NCI-H2196 (cell line): ENCODE results near the gene PIP5K1B.

Experiments used
- DNase-seq: peaks from one replicate; lab custom pipeline; 2025; ENCODE audit not compliant: unreplicated experiment; lab: John Stamatoyannopoulos, UW

The PIP5K1B gene

DNA sequence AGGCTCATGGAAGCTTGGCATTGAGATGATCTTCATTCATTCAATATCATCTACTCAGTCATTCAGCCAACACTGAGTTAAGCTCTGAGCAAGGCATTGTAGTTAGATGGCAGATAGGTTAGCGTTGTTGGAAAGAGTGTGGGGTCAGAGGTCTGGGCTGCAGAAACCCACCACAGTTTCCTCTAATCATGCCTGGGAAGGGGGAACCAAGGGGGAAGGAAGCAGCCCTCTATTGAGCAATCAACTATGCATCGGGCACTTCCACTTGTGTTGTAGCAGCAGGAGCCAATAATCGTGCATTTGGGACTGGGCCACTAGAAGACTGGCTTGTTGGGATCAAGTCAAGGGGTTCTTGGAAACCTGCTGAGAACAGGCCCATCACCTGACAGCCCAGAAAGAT lies 139.1 kb downstream of the PIP5K1B start:
- no peak for DNase-seq

DNA sequence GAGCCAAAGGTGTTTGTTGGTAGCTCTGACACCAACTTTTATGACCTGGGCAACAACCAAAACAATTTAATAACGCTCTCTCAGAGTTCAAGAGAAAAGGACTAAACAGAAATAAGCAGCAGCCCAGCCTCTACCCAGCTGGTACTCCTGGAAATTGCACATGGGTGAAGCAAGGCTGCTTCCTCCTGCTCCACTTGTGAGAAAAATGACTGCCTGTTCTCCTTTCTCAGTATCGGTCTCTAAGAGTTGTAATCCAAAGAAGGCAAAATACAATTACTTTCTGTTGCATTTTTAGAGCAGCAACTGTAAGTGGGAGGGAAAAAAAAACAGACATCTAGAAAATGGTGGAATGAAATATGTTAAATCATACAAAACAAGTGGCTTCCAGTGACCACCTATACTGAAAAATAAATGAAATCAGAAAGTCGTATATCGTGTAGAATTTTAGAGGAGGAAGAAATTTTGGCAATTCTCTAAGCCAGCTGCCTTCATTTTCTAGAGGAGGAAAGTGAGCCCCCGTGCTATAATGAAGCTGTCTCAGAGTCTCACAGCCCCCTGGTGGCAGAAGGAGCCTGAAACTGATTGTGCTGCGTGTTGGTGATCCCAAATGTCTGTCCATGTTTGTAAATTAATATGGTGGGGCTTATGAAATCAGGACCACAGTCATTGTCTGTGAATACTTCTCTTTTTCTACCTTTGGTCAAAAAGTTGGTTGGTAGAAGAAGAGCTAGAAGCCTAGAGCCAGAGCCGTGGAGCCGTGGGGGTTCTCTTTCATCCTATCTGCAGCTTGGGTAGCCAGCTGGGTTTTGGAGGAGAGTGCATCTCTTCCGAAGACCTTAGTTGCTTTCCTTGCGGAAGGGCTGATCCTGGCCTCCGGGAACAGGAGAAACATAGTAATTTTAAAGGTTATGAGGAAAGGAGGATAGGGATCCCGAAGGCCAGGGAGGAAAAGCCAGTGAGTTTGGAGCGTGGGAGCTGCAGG lies 139.9 kb downstream of the PIP5K1B start:
- no peak for DNase-seq

- DNase-seq, result no peak
These were observed 142.7 kb downstream of the PIP5K1B start for GRCh38 chr9:68847765-68848164.

DNA sequence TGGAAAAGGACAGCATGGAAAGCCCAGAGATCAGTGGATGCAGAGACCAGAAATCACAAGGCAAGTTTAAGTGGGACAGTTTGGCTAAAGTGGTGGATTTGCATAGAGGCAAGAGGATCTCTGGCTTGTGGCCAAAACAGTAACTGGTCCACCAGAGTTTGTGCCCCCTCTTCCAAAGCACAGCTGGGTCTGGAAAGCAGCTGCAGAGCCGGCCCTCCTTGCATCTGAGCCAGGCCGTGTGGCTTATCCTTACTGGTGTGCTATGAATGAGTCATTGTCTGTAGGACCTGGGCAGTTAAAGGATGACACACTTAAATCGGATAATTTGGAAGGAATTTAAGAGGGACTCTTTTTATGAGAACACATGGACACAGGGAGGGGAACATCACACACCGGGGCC lies 146.6 kb downstream of the PIP5K1B start:
- DNase-seq, result no peak

DNA sequence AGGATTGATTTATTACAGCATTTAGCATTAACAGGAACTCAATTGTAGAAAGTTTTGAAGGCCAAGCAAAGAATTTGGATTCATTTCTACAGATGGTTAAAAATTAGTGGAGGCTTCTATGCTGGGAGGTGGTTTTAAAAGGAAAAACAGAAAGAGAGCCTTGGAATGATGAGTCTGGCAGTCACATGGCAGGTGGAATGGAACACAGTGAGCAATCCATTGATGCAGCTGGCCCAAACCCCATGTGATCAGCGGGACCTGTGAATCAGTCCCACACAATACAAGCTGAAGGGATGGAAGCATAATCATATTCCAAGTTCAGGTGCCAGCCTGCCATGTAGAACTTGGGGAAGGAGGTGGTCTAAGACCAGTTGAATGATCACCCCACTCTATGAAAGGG lies 147.9 kb downstream of the PIP5K1B start:
- DNase-seq, result no peak

DNA sequence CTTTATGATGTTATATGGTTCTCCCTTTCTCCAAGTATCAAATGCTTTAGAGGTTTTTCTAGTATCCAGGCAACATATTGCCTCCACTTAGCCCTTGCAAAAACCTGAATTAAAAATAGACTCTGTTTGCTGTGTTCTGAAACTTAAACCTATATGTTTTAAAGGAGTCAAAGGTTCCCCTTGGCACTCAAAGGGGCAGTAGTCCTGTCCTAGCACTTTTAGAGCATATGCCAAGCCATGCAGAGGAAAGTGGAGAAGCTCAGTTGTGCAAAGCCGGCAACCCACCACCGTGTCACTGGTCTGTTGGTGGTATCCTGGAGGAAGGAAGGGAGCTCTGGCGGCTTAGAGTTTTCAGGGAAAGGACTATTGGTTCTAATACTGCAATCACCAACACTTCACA lies 154.3 kb downstream of the PIP5K1B start:
- no peak for DNase-seq

DNA sequence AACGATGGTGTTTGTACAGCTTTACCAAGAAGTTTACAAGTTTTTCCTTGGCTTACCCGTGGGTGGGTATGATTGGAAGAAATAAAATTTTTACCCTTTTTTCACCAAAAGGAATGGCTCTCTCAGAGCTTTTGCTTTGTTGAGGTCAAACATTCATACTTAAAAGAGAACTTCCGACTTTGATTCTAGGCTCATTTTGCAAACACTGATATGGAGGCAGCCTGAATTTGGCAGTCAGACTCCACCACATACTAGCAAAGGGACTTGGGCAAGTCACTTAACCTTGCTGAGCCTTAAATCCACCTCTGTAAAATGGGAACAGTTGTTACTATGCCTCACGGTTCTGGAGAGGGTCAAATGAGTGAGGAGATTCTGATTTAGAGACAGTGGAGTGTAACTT lies 155.4 kb downstream of the PIP5K1B start:
- DNase-seq, result no peak

- no peak for DNase-seq
These were observed 156.4 kb downstream of the PIP5K1B start for GRCh38 chr9:68861436-68861835.

DNA sequence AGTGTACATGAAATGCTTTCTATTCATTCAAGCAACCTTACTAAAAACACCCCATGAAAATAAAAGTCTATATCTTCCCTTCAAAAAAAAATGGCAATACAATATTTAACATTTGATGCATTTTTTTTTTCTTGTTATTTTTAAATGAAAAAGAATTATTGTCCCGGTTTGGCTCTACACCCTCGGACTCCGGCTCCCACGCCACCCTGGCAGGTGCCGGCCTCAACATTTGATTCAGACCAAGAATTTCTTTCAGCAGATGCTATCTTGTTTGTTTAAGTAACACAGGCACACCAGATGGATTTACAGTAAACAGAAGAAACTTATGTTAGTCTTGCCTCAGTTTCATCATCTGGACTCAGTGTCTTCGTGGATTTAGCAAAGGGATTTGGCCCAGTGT lies 162.0 kb downstream of the PIP5K1B start:
- DNase-seq, result no peak

- DNase-seq, result no peak
These were observed 164.0 kb downstream of the PIP5K1B start for GRCh38 chr9:68869022-68869421.

- no peak for DNase-seq
These were observed 165.0 kb downstream of the PIP5K1B start for GRCh38 chr9:68870086-68870485.

GRCh38 chr9:68871236-68871635 lies 166.2 kb downstream of the PIP5K1B start:
- no peak for DNase-seq

DNA sequence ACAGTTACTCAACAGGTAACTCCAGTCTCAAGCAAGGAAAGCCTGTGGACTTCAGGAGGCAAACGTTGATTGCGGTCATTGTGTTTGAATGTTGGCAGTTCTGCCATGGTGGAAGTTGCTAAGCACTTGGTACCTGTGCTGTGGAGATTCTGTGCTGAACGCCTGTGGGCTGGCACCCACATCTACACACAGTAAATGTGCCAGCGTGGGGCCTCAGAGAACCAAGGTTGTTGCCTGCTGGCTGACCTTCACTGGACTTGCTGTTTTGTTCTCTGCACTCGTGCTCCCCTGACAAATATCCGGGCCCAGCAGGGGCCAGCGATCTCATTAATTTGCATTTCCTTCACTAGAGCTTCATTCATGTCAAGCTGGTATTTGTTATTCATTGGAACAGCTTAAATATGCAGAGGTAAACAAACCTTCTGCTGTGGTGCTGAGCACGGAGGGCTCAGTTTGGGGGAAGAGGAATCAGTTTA lies 167.0 kb downstream of the PIP5K1B start:
- no peak for DNase-seq

GRCh38 chr9:68873179-68873578 lies 168.1 kb downstream of the PIP5K1B start:
- DNase-seq, result no peak

- no peak for DNase-seq
These were observed 171.2 kb downstream of the PIP5K1B start for GRCh38 chr9:68876273-68876672.

GRCh38 chr9:68876681-68877080 lies 171.6 kb downstream of the PIP5K1B start:
- no peak for DNase-seq

- DNase-seq, result no peak
These were observed 172.2 kb downstream of the PIP5K1B start for GRCh38 chr9:68877219-68877618.

DNA sequence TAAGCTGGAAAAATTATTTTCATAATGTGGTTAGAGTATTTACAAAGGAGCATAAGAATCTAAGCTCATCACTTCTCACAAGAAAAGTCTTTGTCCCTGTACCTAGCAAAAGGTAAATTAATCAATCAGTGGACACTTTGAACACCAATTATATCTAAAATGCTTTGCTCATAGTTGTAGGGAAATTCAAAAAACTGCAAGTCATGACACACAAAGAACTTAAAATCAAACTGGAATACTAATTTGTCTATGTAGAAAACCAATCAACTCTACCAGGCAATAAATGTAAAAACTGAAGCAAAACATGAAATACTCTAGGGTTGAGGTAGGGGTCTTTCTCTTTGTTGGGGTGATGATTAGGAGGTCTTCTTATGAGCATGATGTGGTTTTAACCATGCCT lies 173.4 kb downstream of the PIP5K1B start:
- no peak for DNase-seq

GRCh38 chr9:68883224-68883623 lies 178.2 kb downstream of the PIP5K1B start:
- no peak for DNase-seq

DNA sequence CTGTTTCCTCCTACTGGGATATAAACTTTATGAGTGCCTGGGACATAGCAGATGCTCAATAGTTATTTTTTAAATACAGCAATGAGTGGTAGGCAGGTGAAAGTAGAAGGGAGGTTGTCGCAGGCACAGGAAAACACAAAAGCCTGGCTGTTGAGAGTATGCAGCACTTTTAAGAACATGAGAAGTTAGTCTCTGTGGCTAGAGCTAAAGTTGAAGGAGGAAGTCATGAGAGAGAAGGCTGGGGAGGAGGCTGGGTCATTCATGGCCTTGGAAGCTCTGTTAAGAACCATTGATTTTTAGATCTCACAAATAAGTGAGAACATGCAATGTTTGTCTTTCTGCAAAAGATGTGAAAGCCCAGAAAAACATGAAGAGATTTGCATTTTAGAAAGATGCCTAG lies 182.2 kb downstream of the PIP5K1B start:
- DNase-seq, result no peak

DNA sequence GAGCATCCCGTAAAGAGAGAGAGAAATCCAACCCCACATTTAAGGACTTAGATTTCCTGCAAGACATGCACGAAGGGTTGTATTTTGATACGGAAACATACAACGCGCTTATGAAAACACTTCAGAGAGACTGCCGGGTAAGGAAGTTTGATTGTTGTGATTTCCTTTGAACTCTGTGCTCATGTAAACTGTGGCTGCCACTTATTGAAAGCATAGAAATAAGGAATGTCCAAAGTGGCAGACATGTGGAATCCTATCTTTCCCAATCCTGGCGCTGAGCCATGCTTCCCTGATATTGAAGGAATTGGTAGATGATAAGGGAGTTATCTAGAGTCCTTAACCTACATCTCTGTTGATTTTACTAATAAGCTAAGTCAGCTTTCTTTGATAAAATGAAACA lies 189.5 kb downstream of the PIP5K1B start:
- DNase-seq, result no peak

DNA sequence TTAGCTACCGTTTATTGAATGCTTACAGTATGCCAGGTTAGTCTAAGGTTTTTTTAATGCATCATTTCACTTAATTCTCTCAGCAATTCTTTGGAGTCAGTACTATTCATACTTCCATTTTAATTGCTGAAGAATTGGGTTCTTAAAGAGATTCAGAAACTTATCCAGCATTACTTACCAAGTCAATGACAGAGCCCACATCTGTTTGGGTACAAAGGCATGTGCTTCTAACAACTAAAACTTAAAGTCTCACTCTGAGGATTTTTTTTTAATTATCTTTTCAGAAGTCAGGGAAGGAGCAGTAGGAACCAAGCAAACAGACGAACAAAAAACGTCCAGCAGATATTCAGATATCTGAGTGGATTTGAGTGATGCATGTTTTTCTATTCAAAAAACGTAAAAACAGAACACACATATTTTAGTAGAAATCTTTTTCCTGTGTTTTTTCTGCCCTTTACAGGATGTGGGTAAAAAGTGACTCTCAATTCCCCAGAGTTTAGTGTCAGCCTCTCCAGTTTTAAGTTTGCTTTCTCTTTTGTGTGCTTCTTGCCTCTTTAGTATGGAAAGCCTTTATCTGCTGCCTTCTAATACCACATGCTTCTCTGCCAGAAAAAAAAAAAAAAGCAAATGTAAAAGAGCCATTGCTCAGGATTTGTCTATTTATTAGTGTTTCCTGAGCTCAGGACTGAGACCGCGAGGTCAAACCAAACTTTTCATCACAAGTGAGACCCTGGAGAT lies 190.9 kb downstream of the PIP5K1B start:
- DNase-seq, result no peak
